Panc1 (cell line): ENCODE results near the gene PF4V1. TPM values are rescaled to one million over a fixed set of nuclear protein-coding genes. Genes with fewer than 3 reads are reported as not detected.

ENCODE experiments used
- ATAC-seq: fragments of 200-7000 bp; cut with Tn5 transposase; 2 replicates; pipeline ENCODE4 v1.9.1; 2020; ENCODE audit warnings: mild to moderate bottlenecking, moderate library complexity
- BruUV-seq: library from RNA; stranded (reverse); fragments of 400-500 nt; replicated peaks from 2 replicates; lab custom pipeline; 2021; lab: Mats Ljungman, UMichigan
- CTCF ChIA-PET: fragments of 300-600 bp; sonication (Branson Sonifier 250); formaldehyde crosslinking; loops from one replicate; lab custom pipeline; 2022; ENCODE audit warnings: antibody characterized with exemption; lab: Charles Lee
- POLR2A ChIA-PET: fragments of 300-600 bp; sonication (Branson Sonifier 250); formaldehyde crosslinking; loops from one replicate; lab custom pipeline; 2022; ENCODE audit warnings: antibody characterized with exemption; lab: Charles Lee
- DNase-seq: peaks from one replicate; pipeline ENCODE4 v3.0.0-alpha.2; 2010; ENCODE audit warnings: low read depth, low spot score
- H3K27ac ChIP-seq: 2 replicates; pipeline ENCODE4 v1.5.1; 2011; ENCODE audit warnings: mild to moderate bottlenecking, low read length, inconsistent platforms
- H3K27me3 ChIP-seq: fragments of 200-500 bp; sonication (Bioruptor generic); 2 replicates; pipeline ENCODE4 v1.6.0; 2014; ENCODE audit warnings: low read length, inconsistent platforms; ENCODE audit not compliant: control insufficient read depth, insufficient read depth
- H3K36me3 ChIP-seq: fragments of 200-500 bp; sonication (Bioruptor generic); 2 replicates; pipeline ENCODE4 v1.5.1; 2014; ENCODE audit warnings: inconsistent platforms, mild to moderate bottlenecking, low read length, moderate library complexity; ENCODE audit not compliant: control insufficient read depth, insufficient read depth
- H3K4me1 ChIP-seq: 2 replicates; pipeline ENCODE4 v1.5.1; 2011; ENCODE audit warnings: inconsistent platforms, mild to moderate bottlenecking, low read length, moderate library complexity; ENCODE audit not compliant: control insufficient read depth, insufficient read depth
- H3K4me3 ChIP-seq, 2 experiments: 2 replicates each; pipeline ENCODE4 v1.5.1; 2011 to 2012; ENCODE audit warnings: low read depth in 2 of 2, low read length in 2 of 2, mild to moderate bottlenecking in 2 of 2, inconsistent platforms in 1 of 2, moderate library complexity in 1 of 2
- H3K9me3 ChIP-seq: fragments of 200-500 bp; sonication (Bioruptor generic); 2 replicates; pipeline ENCODE4 v1.5.1; 2014; ENCODE audit warnings: low read depth, mild to moderate bottlenecking, inconsistent platforms, low read length, moderate library complexity; ENCODE audit not compliant: control insufficient read depth, insufficient read depth
- CTCF ChIP-seq: fragments of 450-650 bp; IDR thresholded peaks from 2 replicates; pipeline ENCODE4 v1.5.1; 2017; ENCODE audit warnings: mild to moderate bottlenecking
- POLR2AphosphoS5 ChIP-seq: IDR thresholded peaks from 2 replicates; pipeline ENCODE4 v1.6.1; 2012; ENCODE audit warnings: mild to moderate bottlenecking, low read depth, low read length, moderate library complexity
- REST ChIP-seq, 2 experiments: IDR thresholded peaks; 2 replicates each; pipeline ENCODE4 v1.6.1; 2011 to 2012; ENCODE audit warnings: low read depth in 2 of 2, control low read depth in 1 of 2, low read length in 1 of 2, mild to moderate bottlenecking in 1 of 2, moderate library complexity in 1 of 2; ENCODE audit not compliant: insufficient read depth in 1 of 2
- SIN3A ChIP-seq: IDR thresholded peaks from 2 replicates; pipeline ENCODE4 v1.6.1; 2012; ENCODE audit warnings: low read depth, mild to moderate bottlenecking, low read length, moderate library complexity, borderline replicate concordance; ENCODE audit not compliant: insufficient read depth
- TCF7L2 ChIP-seq: IDR thresholded peaks from 2 replicates; pipeline ENCODE4 v1.6.1; 2011; ENCODE audit warnings: mild to moderate bottlenecking, low read depth, low read length, inconsistent platforms
- in situ Hi-C: cut with HindIII; loops from 2 replicates; pipeline ENCODE4 v1.10.0; 2016; ENCODE audit warnings: low sequenced_read_pairs, low pct_unique_long_range_greater_than_20kb
- intact Hi-C: fragments of 100-400 bp; cut with micrococcal nuclease; formaldehyde crosslinking; loops from one replicate; pipeline ENCODE4 v1.10.0; 2022; ENCODE audit not compliant: unreplicated experiment
- total RNA-seq: library from RNA; stranded (reverse); gene quantifications from one replicate; pipeline ENCODE4 v1.2.1, GENCODE V29; 2021; ENCODE audit not compliant: unreplicated experiment

PF4V1 gene
- total RNA-seq, 1 experiment from 2014 or later: 0.51 TPM

DNA sequence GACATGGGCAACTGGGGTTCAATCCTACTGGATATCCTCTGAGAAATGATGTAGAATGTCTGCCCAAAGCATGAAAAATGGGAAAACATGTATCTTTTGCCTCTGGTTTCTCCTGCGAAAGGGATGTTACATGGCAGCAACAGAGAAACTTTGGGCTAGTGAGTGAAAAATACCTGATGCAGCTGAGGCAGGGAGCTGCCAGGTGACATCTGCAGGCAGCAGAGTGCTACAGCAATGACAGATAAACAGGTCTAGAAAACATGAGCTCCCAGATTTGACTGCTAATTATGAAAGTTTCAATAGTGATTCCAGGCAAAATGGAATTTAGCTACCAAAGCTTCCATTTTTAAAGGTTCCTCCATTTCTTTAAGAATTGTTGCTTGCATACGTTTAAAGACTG lies 11.3 kb downstream of the PF4V1 start:
- POLR2A ChIA-PET: no interaction called here
- BruUV-seq: no TSS peak
- Histone ChIP-seq H3K4me1 (peaks cover 5% of the 10 kb centered on the region), H3K4me3 (no peak overlapping the region), H3K9me3 (no peaks in the 10 kb centered on the region), H3K36me3 (no peaks in the 10 kb centered on the region), H3K27ac (peak overlapping the region; percentile 54; the same call in 1 of the 2 replicates), H3K27me3 (no peaks in the 10 kb centered on the region)
- TF ChIP-seq REST (IDR thresholded peaks at IDR 0.05; ENCODE audit: insufficient read depth in 1 of 2, low read depth in 2 of 2, low read length in 1 of 2): no peak
- TF ChIP-seq TCF7L2: no peak
- TF ChIP-seq CTCF: peak; percentile 71
- no peak for TF ChIP-seq POLR2AphosphoS5
- CTCF ChIA-PET: interaction anchor here (0.7 to 0.9 kb wide), 2 partner anchors 9 to 11 kb away, joined by 3 to 5 read pairs; partner anchors contain the start of gene PF4V1
- in situ Hi-C loops: no loop called here
- DNase-seq: no peak
- intact Hi-C loops: no loop called here
- ATAC-seq: no peak

DNA sequence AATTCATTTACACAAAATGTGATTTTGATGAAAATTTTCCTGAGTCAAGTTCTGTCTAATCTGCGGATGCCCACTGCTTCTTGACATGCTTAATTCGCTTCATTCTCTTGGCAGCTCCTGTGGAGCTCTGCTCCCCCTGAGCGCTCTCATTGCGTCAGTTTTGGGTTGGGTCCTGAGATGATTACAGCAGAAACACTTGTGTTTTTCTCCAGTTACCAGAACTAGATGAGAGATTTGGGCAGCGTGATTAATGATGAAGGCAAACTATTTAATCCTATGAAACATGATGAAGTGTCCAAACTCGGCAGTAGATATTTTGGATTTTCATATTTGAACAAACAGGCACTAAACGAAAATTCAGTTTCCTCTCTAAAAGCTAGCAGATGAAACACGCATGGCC lies 11.9 kb downstream of the PF4V1 start:
- Histone ChIP-seq H3K27me3 (no peaks in the 10 kb centered on the region), H3K4me3 (no peak overlapping the region), H3K4me1 (peaks cover 5% of the 10 kb centered on the region), H3K27ac (no peak overlapping the region; the same call in 1 of the 2 replicates), H3K36me3 (no peaks in the 10 kb centered on the region), H3K9me3 (no peaks in the 10 kb centered on the region)
- intact Hi-C loops (loop anchor here (5.0 kb wide), 1 partner anchor 203 kb away; no protein-coding TSS in a partner anchor), in situ Hi-C loops (no loop called here)
- TF ChIP-seq POLR2AphosphoS5: no peak
- TF ChIP-seq TCF7L2: no peak
- no peak for TF ChIP-seq REST (IDR thresholded peaks at IDR 0.05; ENCODE audit: insufficient read depth in 1 of 2, low read depth in 2 of 2, low read length in 1 of 2)
- no peak for TF ChIP-seq SIN3A
- no peak for TF ChIP-seq CTCF
- POLR2A ChIA-PET: no interaction called here
- CTCF ChIA-PET: interaction anchor here (0.7 to 0.9 kb wide), 2 partner anchors 9 to 12 kb away, joined by 3 to 5 read pairs; partner anchors contain the start of gene PF4V1
- ATAC-seq (no peak), DNase-seq (no peak)
- BruUV-seq: no TSS peak
